Natural killer cell (primary cell): ENCODE data around the gene CACNA1B. TPM values are rescaled to one million over a fixed set of nuclear protein-coding genes. Genes with fewer than 3 reads are reported as not detected.

ENCODE experiments used
- ATAC-seq, 3 donors: fragments of 150-1000 bp in 2 of 3; fragments of 200-7000 bp in 1 of 3; cut with Tn5 transposase; 1 replicate in 1 of 3; 2 replicates in 2 of 3; pipeline ENCODE4 v1.10.0; 2021; ENCODE audit warnings: mild to moderate bottlenecking in 2 of 3, moderate library complexity in 2 of 3
- DNase-seq, 2 donors: peaks; one replicate each; pipeline versions ENCODE4 v3.0.0 to v3.0.0-alpha.2; 2013 to 2021; ENCODE audit warnings: mixed read lengths in 1 of 2
- H3K27ac ChIP-seq: one replicate; pipeline ENCODE4 v1.5.1; 2013; ENCODE audit warnings: mild to moderate bottlenecking, low read length
- H3K27me3 ChIP-seq: one replicate; pipeline ENCODE4 v1.6.1; 2013; ENCODE audit warnings: low read length; ENCODE audit not compliant: control insufficient read depth, insufficient read depth
- H3K36me3 ChIP-seq: one replicate; pipeline ENCODE4 v1.6.1; 2013; ENCODE audit warnings: low read length; ENCODE audit not compliant: control insufficient read depth, insufficient read depth
- H3K4me1 ChIP-seq: one replicate; pipeline ENCODE4 v1.6.1; 2013; ENCODE audit warnings: low read length; ENCODE audit not compliant: control insufficient read depth, insufficient read depth
- H3K4me3 ChIP-seq: one replicate; pipeline ENCODE4 v1.5.1; 2013; ENCODE audit warnings: low read length
- H3K9me3 ChIP-seq: one replicate; pipeline ENCODE4 v1.6.1; 2013; ENCODE audit warnings: low read length; ENCODE audit not compliant: control insufficient read depth, insufficient read depth
- H3K27ac Mint-ChIP-seq, 2 donors: one replicate each; pipeline ENCODE4 v1.8.0; 2022; ENCODE audit warnings: mild to moderate bottlenecking in 2 of 2, mixed read lengths in 2 of 2, moderate library complexity in 1 of 2
- H3K27me3 Mint-ChIP-seq, 2 donors: one replicate each; pipeline ENCODE4 v1.8.0; 2022; ENCODE audit warnings: low read depth in 2 of 2, mixed read lengths in 2 of 2
- H3K36me3 Mint-ChIP-seq: one replicate; pipeline ENCODE4 v1.8.0; 2022; ENCODE audit warnings: mixed read lengths
- H3K4me1 Mint-ChIP-seq, 2 donors: one replicate each; pipeline ENCODE4 v1.8.0; 2022; ENCODE audit warnings: mixed read lengths in 2 of 2
- H3K4me3 Mint-ChIP-seq: one replicate; pipeline ENCODE4 v1.8.0; 2022; ENCODE audit warnings: mild to moderate bottlenecking, moderate library complexity, mixed read lengths
- H3K9me3 Mint-ChIP-seq, 2 donors: one replicate each; pipeline ENCODE4 v1.8.0; 2022; ENCODE audit warnings: mixed read lengths in 2 of 2
- WGBS: methylation state at CpG from one replicate; pipeline ENCODE4 v1.1.7; 2013; ENCODE audit warnings: missing lambda C conversion rate; ENCODE audit not compliant: insufficient coverage; 5-methylcytosine and 5-hydroxymethylcytosine counted together
- intact Hi-C: fragments of 100-400 bp; cut with micrococcal nuclease; formaldehyde crosslinking; loops from one replicate; pipeline ENCODE4 v1.14.2; 2022
- total RNA-seq, 4 donors: library from RNA; stranded (reverse); fragments of 120-200 nt in 1 of 4; gene quantifications; one replicate each; pipeline versions ENCODE4 v1.2.3 to v1.2.4, GENCODE V29; 2013 to 2022
- TF ChIP-seq, protein P1 (sequence below): fragments of 200-600 bp; IDR thresholded peaks from one replicate; pipeline ENCODE4 v1.8.0; 2022; ENCODE audit warnings: antibody characterized with exemption

Gene CACNA1B
- total RNA-seq, 3 donors from 2014 or later (not counting 1 experiment from before 2014, with no cell fraction given) = 0.07 TPM; not detected in 2

DNA sequence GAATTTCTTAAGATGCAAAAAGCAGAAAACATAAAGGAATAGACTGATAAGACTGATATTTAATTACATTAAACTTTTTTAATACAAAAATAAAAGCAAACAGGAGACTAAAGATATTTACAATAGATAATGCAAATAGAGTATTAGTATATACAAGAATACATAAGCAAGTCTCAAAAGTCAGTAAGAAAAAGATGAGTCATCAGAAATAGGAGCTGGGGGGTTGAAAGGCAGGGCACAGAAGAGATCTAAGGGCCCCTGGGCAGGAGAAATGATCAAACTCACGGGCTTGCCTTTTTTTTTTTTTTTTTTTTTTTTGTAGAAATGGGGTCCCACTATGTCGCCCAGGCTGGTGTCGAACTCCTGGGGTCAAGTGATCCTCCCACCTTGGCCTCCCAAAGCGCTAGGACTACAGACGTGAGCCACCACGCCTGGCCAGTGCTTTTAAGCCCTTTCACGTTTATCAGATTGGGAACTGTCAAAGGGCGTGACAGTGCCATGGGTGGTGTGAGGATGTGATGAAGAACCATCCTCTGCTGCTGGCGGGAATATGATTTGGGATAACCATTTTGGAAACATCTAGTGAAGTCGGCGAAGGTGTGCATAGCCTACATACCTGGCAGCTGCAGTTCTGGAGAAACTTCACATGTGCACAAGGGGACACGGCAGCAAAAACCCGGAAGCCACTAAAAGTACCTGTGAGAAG, 126.1 kb downstream of the CACNA1B start:
- Mint-ChIP-seq H3K4me1 (no peaks in the 10 kb centered on the region), H3K9me3 (no peaks in the 10 kb centered on the region), H3K27me3 (peaks cover 9 to 15% of the 10 kb centered on the region in 2 donors), H3K27ac (no peak overlapping the region), H3K4me3 (no peak overlapping the region), H3K36me3 (no peaks in the 10 kb centered on the region)
- intact Hi-C loops = no loop called here
- Histone ChIP-seq H3K4me1 (no peaks in the 10 kb centered on the region), H3K4me3 (no peak overlapping the region), H3K27ac (no peak overlapping the region), H3K27me3 (no peaks in the 10 kb centered on the region), H3K36me3 (no peaks in the 10 kb centered on the region), H3K9me3 (no peaks in the 10 kb centered on the region)
- DNase-seq (no peak), ATAC-seq (no peak)
- TF ChIP-seq, protein P1, sequence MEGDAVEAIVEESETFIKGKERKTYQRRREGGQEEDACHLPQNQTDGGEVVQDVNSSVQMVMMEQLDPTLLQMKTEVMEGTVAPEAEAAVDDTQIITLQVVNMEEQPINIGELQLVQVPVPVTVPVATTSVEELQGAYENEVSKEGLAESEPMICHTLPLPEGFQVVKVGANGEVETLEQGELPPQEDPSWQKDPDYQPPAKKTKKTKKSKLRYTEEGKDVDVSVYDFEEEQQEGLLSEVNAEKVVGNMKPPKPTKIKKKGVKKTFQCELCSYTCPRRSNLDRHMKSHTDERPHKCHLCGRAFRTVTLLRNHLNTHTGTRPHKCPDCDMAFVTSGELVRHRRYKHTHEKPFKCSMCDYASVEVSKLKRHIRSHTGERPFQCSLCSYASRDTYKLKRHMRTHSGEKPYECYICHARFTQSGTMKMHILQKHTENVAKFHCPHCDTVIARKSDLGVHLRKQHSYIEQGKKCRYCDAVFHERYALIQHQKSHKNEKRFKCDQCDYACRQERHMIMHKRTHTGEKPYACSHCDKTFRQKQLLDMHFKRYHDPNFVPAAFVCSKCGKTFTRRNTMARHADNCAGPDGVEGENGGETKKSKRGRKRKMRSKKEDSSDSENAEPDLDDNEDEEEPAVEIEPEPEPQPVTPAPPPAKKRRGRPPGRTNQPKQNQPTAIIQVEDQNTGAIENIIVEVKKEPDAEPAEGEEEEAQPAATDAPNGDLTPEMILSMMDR = no peak
- WGBS = 84% methylated on average over 13 of the region's 13 CpGs

DNA sequence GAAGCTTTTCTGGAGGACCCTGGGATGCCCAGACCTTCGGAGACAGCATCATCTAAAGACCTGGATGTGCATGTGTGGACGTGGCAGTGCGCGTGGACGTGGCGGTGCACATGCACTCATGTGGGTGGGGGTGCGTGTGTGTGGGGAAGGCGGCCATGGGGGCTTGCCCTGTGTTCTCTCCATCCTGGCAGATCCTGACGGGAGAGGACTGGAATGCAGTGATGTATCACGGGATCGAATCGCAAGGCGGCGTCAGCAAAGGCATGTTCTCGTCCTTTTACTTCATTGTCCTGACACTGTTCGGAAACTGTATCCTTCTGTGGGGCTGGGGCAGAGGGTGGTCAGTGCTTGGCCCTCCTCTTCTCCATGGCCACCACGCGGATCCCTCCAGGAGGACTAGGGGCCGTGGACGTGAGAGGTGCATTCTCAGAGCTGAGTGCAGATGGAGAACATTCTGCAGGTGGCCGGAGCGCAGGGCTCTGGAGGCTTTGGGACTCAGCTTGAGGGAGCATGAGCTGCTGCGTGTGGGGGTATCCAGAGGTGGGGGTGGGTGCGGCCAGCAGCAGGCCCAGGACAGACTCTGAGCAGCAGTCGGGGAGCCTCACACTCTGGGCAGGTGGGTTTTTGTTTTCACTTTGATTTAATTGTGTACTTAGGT, 129.1 kb downstream of the CACNA1B start:
- Histone ChIP-seq H3K36me3 (no peaks in the 10 kb centered on the region), H3K27me3 (no peaks in the 10 kb centered on the region), H3K27ac (no peak overlapping the region), H3K9me3 (no peaks in the 10 kb centered on the region), H3K4me3 (no peak overlapping the region), H3K4me1 (no peaks in the 10 kb centered on the region)
- intact Hi-C loops = no loop called here
- 88% methylated on average over 25 of the region's 25 CpGs for WGBS
- DNase-seq (peak in 1 of 2 donors; percentile 11), ATAC-seq (no peak)
- no peaks in the 10 kb centered on the region for H3K9me3 Mint-ChIP-seq
- peaks cover 4 to 8% of the 10 kb centered on the region in 2 donors for H3K27me3 Mint-ChIP-seq
- H3K4me1 Mint-ChIP-seq = no peaks in the 10 kb centered on the region
- TF ChIP-seq, protein P1 = no peak
- H3K4me3 Mint-ChIP-seq = no peak overlapping the region
- H3K36me3 Mint-ChIP-seq = no peaks in the 10 kb centered on the region
- H3K27ac Mint-ChIP-seq = no peak overlapping the region

DNA sequence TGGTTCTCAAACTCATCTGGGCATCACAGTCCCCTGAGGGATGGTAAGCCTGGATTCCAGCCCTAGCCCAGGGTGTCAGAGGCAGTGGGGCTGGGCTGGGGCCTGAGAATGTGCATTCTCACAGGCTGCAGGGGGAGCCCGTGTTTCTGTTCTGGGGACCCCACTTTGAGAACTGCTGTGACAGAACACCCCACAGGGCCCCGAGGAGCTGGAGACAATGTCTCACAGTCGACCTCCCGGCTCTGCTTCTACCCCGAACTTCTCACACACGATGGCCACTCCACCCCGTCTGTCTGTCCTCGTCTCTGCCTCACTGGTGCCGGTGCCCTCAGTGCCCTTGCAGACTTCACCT, 130.0 kb downstream of the CACNA1B start:
- Mint-ChIP-seq H3K4me3 (no peak overlapping the region), H3K27ac (no peak overlapping the region), H3K27me3 (peaks cover 4 to 8% of the 10 kb centered on the region in 2 donors), H3K36me3 (no peaks in the 10 kb centered on the region), H3K9me3 (no peaks in the 10 kb centered on the region), H3K4me1 (no peaks in the 10 kb centered on the region)
- 89% methylated on average over 9 of the region's 9 CpGs for WGBS
- TF ChIP-seq, protein P1 = no peak
- intact Hi-C loops = no loop called here
- Histone ChIP-seq H3K9me3 (no peaks in the 10 kb centered on the region), H3K36me3 (no peaks in the 10 kb centered on the region), H3K27ac (no peak overlapping the region), H3K4me3 (no peak overlapping the region), H3K27me3 (no peaks in the 10 kb centered on the region), H3K4me1 (no peaks in the 10 kb centered on the region)
- DNase-seq (peak in 1 of 2 donors; percentile 8), ATAC-seq (no peak)
